ENCODE data around the gene ZNF189.

ZNF189 gene

GRCh38 chr9:101457003-101457402, 58.4 kb downstream of the ZNF189 start:
- no peak for DNase-seq

DNA sequence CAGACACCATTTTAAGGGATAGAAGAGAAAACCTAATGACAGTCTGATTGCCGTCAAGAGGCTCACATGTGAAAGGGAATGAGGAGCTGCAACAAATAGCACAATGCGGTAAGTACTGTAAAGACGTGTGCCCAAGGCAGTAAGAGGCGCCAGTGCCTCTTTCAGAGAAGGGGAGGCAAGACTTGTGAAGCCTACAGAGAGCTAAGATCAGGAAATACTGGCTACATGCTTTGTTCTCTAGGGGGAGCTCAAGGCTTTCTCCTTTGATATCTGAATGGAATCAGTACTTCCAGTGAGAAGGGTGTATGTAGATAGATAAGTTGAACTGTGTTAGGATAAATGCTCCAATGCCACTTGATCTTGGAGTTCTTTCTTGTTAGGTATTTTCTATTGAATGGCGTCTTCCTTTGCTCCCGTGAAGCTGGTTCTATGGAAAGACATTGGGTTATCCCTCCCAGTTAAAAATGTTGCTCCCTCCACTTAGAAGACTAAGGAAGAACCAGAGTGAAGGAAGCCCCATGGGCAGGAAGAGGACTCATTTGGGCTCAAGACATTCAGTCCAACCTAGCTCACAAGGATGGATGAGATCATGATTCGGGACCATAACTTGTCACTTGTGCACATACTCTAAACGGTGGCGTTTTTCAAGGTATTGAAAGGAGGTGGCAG, 60.4 kb downstream of the ZNF189 start:
- peak; percentile 81 for DNase-seq
